Ascending aorta (tissue), 2 donors: Measurements from ENCODE around the gene MXI1. TPM values are rescaled to one million over a fixed set of nuclear protein-coding genes. Genes with fewer than 3 reads are reported as not detected.

Experiments
- DNase-seq, 2 donors: peaks; one replicate each; pipeline ENCODE4 v3.0.0-alpha.2; 2019; ENCODE audit warnings: low spot score in 2 of 2
- H3K27ac ChIP-seq, 2 donors: fragments of 200-600 bp; sonication (generic); one replicate each; pipeline ENCODE4 v1.5.1; 2016 to 2017; ENCODE audit warnings: mild to moderate bottlenecking in 1 of 2
- H3K27me3 ChIP-seq: fragments of 200-600 bp; sonication (generic); one replicate; pipeline ENCODE4 v1.5.1; 2017
- H3K36me3 ChIP-seq, 2 donors: fragments of 200-600 bp; sonication (generic); one replicate each; pipeline ENCODE4 v1.5.1; 2016
- H3K4me1 ChIP-seq, 2 donors: fragments of 200-600 bp; sonication (generic); one replicate each; pipeline ENCODE4 v1.5.1; 2016 to 2017; ENCODE audit warnings: mild to moderate bottlenecking in 1 of 2
- H3K4me3 ChIP-seq, 2 donors: fragments of 200-600 bp; sonication (generic); one replicate each; pipeline ENCODE4 v1.5.1; 2016 to 2017; ENCODE audit warnings: mild to moderate bottlenecking in 1 of 2
- H3K9me3 ChIP-seq, 2 donors: fragments of 200-600 bp; sonication (generic); one replicate each; pipeline ENCODE4 v1.5.1; 2016
- CTCF ChIP-seq, 3 experiments: fragments of 200-600 bp in 2 of 3; fragments of 450-650 bp in 1 of 3; sonication (generic) in 2 of 3; IDR thresholded peaks; one replicate each; pipeline ENCODE4 v1.5.1; 2016 to 2019; ENCODE audit warnings: antibody characterized with exemption in 3 of 3, mild to moderate bottlenecking in 1 of 3, moderate library complexity in 1 of 3
- intact Hi-C: fragments of 100-400 bp; cut with DNase I; formaldehyde crosslinking; loops from one replicate; pipeline ENCODE4 v1.15.1; 2023
- total RNA-seq: library from RNA; depleted of rRNA; stranded (reverse); fragments of >200 nt; gene quantifications from one replicate; pipeline ENCODE4 v1.1.0, GENCODE V29; 2016

MXI1 gene
- total RNA-seq, 1 donor from 2014 or later = 95.0 TPM

GRCh38 chr10:110311357-110311949, 104.0 kb downstream of the MXI1 start:
- no peak overlapping the region for H3K27ac ChIP-seq
- no peaks in the 10 kb centered on the region for H3K27me3 ChIP-seq
- H3K36me3 ChIP-seq = no peaks in the 10 kb centered on the region
- DNase-seq = no peak
- no peaks in the 10 kb centered on the region for H3K9me3 ChIP-seq
- intact Hi-C loops = no loop called here
- H3K4me1 ChIP-seq = no peaks in the 10 kb centered on the region
- no peak overlapping the region for H3K4me3 ChIP-seq
- peak; percentile 51 to 62 (median 59) for TF ChIP-seq CTCF (IDR thresholded peaks at IDR 0.05)

- H3K4me1 ChIP-seq = no peaks in the 10 kb centered on the region
- no peak for TF ChIP-seq CTCF (IDR thresholded peaks at IDR 0.05)
- no peak for DNase-seq
- no peaks in the 10 kb centered on the region for H3K9me3 ChIP-seq
- H3K27ac ChIP-seq = no peak overlapping the region
- intact Hi-C loops = no loop called here
- no peak overlapping the region for H3K4me3 ChIP-seq
- no peaks in the 10 kb centered on the region for H3K27me3 ChIP-seq
- no peaks in the 10 kb centered on the region for H3K36me3 ChIP-seq
Observed at GRCh38 chr10:110312206-110312605, 104.8 kb downstream of the MXI1 start.

- H3K4me1 ChIP-seq = no peaks in the 10 kb centered on the region
- no peaks in the 10 kb centered on the region for H3K27me3 ChIP-seq
- H3K36me3 ChIP-seq = no peaks in the 10 kb centered on the region
- DNase-seq = no peak
- intact Hi-C loops = no loop called here
- no peak overlapping the region for H3K4me3 ChIP-seq
- TF ChIP-seq CTCF (IDR thresholded peaks at IDR 0.05) = no peak
- H3K27ac ChIP-seq = no peak overlapping the region
- H3K9me3 ChIP-seq = no peaks in the 10 kb centered on the region
Observed at GRCh38 chr10:110313674-110314073, 106.3 kb downstream of the MXI1 start.

GRCh38 chr10:110317866-110318850, 110.8 kb downstream of the MXI1 start:
- intact Hi-C loops = no loop called here
- no peaks in the 10 kb centered on the region for H3K36me3 ChIP-seq
- DNase-seq = no peak
- H3K9me3 ChIP-seq = peaks cover 0 to 14% of the 10 kb centered on the region in 2 donors
- TF ChIP-seq CTCF (IDR thresholded peaks at IDR 0.05) = no peak
- no peaks in the 10 kb centered on the region for H3K27me3 ChIP-seq
- no peak overlapping the region for H3K4me3 ChIP-seq
- H3K4me1 ChIP-seq = no peaks in the 10 kb centered on the region
- no peak overlapping the region for H3K27ac ChIP-seq

- H3K4me1 ChIP-seq = no peaks in the 10 kb centered on the region
- H3K27me3 ChIP-seq = no peaks in the 10 kb centered on the region
- H3K36me3 ChIP-seq = no peaks in the 10 kb centered on the region
- intact Hi-C loops = no loop called here
- no peak for TF ChIP-seq CTCF (IDR thresholded peaks at IDR 0.05)
- no peak overlapping the region for H3K27ac ChIP-seq
- peaks cover 0 to 14% of the 10 kb centered on the region in 2 donors for H3K9me3 ChIP-seq
- no peak for DNase-seq
- H3K4me3 ChIP-seq = no peak overlapping the region
Observed at GRCh38 chr10:110321869-110322620, 114.6 kb downstream of the MXI1 start.
